Upper lobe of left lung (tissue), 6 donors: ENCODE results near the gene THBS1. TPM values are rescaled to one million over a fixed set of nuclear protein-coding genes. Genes with fewer than 3 reads are reported as not detected.

Experiments
- ATAC-seq, 2 donors: fragments of 200-7000 bp; cut with Tn5 transposase; one replicate each; pipeline ENCODE4 v1.9.1; 2022; ENCODE audit warnings: mild to moderate bottlenecking in 2 of 2, moderate library complexity in 2 of 2; ENCODE audit not compliant: low FRiP score in 2 of 2
- DNase-seq, 2 donors: peaks; one replicate each; pipeline ENCODE4 v3.0.0-alpha.2; 2019 to 2020
- H3K27ac ChIP-seq, 4 donors: fragments of 200-600 bp; sonication (generic); one replicate each; pipeline ENCODE4 v1.5.1; 2016 to 2019
- H3K27me3 ChIP-seq, 4 donors: fragments of 200-600 bp; sonication (generic); one replicate each; pipeline ENCODE4 v1.5.1; 2017 to 2019
- H3K36me3 ChIP-seq, 4 donors: fragments of 200-600 bp; sonication (generic); one replicate each; pipeline ENCODE4 v1.5.1; 2016 to 2019
- H3K4me1 ChIP-seq, 4 donors: fragments of 200-600 bp; sonication (generic); one replicate each; pipeline ENCODE4 v1.5.1; 2018 to 2019
- H3K4me3 ChIP-seq, 4 donors: fragments of 200-600 bp; sonication (generic); one replicate each; pipeline ENCODE4 v1.5.1; 2017 to 2019; ENCODE audit warnings: mild to moderate bottlenecking in 2 of 4, moderate library complexity in 1 of 4
- H3K9me3 ChIP-seq, 4 donors: fragments of 200-600 bp; sonication (generic); one replicate each; pipeline ENCODE4 v1.5.1; 2018 to 2019
- EP300 ChIP-seq, 4 donors: sonication (generic); formaldehyde crosslinking; IDR thresholded peaks; one replicate each; pipeline ENCODE4 v1.5.1; 2017; ENCODE audit warnings: antibody characterized with exemption in 4 of 4, control low read depth in 2 of 4
- POLR2A ChIP-seq, 4 donors: fragments of 450-650 bp; IDR thresholded peaks; one replicate each; pipeline ENCODE4 v1.5.1; 2016 to 2017; ENCODE audit warnings: antibody characterized with exemption in 4 of 4, mild to moderate bottlenecking in 2 of 4
- POLR2AphosphoS5 ChIP-seq, 2 donors: sonication (generic); formaldehyde crosslinking; IDR thresholded peaks; one replicate each; pipeline ENCODE4 v1.5.1; 2017; ENCODE audit warnings: antibody characterized with exemption in 2 of 2
- WGBS, 2 donors: methylation state at CpG; one replicate each; pipeline ENCODE4 v1.1.5; 2017 to 2018; 5-methylcytosine and 5-hydroxymethylcytosine counted together
- total RNA-seq, 6 donors: library from RNA; depleted of rRNA in 4 of 6; stranded (reverse); fragments of >200 nt in 4 of 6; gene quantifications; one replicate each; pipeline versions ENCODE4 v1.1.0 to v1.2.1, GENCODE V29; 2016 to 2021
- TF ChIP-seq, protein P1 (sequence below), 6 experiments: fragments of 450-650 bp in 4 of 6; fragments of 200-600 bp in 2 of 6; sonication (generic) in 2 of 6; IDR thresholded peaks; one replicate each; pipeline ENCODE4 v1.5.1; 2016 to 2019; ENCODE audit warnings: antibody characterized with exemption in 6 of 6
- donor health status: DM: no; HTN: no; CAD: no; lungs with moderate emphysema.
- donor health status: DM: no; HTN: yes; CAD: no; lungs with severe emphysema.

THBS1 gene
- total RNA-seq, 6 donors from 2014 or later, result 405 to 497 (median 457) TPM

- H3K4me1 ChIP-seq, result peaks cover 0 to 4% (median 0%) of the 10 kb centered on the region in 4 donors
- ATAC-seq (no peak), DNase-seq (no peak)
- H3K4me3 ChIP-seq, result no peak overlapping the region
- WGBS, 2 donors, result 92 to 93% methylated on average over 1 of the region's 1 CpG
- no peak overlapping the region for H3K27ac ChIP-seq
- H3K36me3 ChIP-seq, result no peaks in the 10 kb centered on the region
- H3K27me3 ChIP-seq, result no peaks in the 10 kb centered on the region
- no peaks in the 10 kb centered on the region for H3K9me3 ChIP-seq
- TF ChIP-seq POLR2A (IDR thresholded peaks at IDR 0.05) (no peak), POLR2AphosphoS5 (IDR thresholded peaks at IDR 0.05) (no peak), EP300 (IDR thresholded peaks at IDR 0.05) (no peak)
- TF ChIP-seq, protein P1, sequence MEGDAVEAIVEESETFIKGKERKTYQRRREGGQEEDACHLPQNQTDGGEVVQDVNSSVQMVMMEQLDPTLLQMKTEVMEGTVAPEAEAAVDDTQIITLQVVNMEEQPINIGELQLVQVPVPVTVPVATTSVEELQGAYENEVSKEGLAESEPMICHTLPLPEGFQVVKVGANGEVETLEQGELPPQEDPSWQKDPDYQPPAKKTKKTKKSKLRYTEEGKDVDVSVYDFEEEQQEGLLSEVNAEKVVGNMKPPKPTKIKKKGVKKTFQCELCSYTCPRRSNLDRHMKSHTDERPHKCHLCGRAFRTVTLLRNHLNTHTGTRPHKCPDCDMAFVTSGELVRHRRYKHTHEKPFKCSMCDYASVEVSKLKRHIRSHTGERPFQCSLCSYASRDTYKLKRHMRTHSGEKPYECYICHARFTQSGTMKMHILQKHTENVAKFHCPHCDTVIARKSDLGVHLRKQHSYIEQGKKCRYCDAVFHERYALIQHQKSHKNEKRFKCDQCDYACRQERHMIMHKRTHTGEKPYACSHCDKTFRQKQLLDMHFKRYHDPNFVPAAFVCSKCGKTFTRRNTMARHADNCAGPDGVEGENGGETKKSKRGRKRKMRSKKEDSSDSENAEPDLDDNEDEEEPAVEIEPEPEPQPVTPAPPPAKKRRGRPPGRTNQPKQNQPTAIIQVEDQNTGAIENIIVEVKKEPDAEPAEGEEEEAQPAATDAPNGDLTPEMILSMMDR (IDR thresholded peaks at IDR 0.05), result no peak
Measured at GRCh38 chr15:39643727-39644126, 62.8 kb downstream of the THBS1 start.

DNA sequence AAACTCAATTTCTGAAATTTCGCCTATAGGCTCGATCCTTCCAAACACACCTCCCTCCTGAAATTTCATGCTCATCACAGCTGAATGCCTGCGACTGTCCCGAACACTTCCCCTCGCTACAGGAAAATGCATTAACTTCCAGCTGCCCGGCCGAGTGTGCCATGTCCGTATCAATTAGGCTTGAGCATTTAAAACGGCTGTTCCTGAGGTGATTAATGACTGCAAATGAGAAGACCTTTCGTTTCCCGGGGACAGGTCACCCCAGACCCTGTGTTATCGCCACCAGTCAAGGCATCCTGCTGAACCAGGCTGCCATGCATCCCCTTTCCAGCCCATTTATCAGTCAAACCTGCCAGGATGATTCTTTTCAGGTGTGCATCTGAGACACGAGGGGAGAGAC lies 63.3 kb downstream of the THBS1 start:
- Histone ChIP-seq H3K4me1 (peaks cover 0 to 4% (median 0%) of the 10 kb centered on the region in 4 donors), H3K4me3 (no peak overlapping the region), H3K27ac (no peak overlapping the region), H3K9me3 (no peaks in the 10 kb centered on the region), H3K36me3 (no peaks in the 10 kb centered on the region), H3K27me3 (no peaks in the 10 kb centered on the region)
- 73 to 75% methylated on average over 13 of the region's 13 CpGs for WGBS, 2 donors
- no peak for ATAC-seq
- TF ChIP-seq, protein P1 (IDR thresholded peaks at IDR 0.05), result no peak
- TF ChIP-seq EP300 (IDR thresholded peaks at IDR 0.05), result no peak
- no peak for TF ChIP-seq POLR2A (IDR thresholded peaks at IDR 0.05)
- no peak for DNase-seq

DNA sequence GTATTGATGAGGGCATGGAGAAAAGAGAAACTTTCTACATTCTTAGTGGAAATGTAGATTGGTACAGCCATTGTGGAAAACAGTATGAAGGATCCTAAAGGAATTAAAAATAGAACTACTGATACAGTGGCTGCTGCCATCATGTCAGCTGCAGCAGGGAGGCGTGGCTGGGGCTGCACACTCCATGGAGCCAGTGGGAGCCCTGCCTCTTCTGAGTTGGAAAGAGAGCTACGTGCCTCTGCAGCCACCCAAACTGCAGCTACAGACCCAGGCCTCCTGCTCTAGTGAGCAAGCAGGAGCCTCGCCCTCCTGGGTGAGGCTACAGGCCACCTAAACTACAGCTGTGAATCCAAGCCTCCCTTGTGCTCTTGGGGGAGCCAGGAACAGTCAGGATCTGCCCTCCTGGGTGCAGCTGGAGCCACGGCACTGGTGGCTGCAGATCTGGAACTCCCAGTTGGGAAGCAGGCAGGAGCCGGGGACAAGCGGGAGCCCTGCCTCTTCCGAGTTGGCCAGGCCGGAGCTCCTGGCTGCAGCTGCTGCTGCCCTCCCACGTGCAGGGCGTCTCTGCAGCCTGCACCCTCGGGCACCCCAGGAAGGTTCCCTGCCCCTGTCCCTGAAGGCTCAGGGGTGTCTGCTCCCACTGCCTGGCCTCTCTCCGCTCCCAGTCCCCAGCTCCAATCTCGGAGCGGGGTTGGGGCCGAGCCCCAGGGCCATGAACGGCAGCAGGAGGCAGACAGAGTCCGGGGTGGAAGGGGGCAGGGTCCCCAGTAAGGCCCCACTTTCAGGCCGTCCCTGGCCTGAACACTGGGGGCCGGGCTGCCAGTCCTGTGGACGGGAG lies 64.5 kb downstream of the THBS1 start:
- ATAC-seq, result peak in 1 of 2 donors; percentile 62
- 92 to 98% methylated on average over 4 to 11 of the region's 20 CpGs for WGBS, 2 donors
- no peak overlapping the region for H3K27ac ChIP-seq

DNA sequence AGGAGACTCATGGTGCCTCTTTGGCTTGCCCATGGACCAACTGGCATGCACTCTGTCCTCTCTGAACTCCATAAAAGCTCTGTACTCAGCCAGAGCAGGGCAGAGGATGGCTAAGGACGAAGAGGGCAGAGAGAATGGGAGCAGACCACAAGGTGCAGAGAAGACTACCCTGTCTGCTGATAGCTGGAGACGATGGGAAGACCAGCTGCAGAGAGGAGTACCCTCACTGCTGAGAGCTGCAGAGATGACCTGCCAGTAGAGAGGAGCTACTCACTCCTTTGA lies 65.0 kb downstream of the THBS1 start:
- Histone ChIP-seq H3K27ac (no peak overlapping the region), H3K9me3 (no peaks in the 10 kb centered on the region), H3K36me3 (no peaks in the 10 kb centered on the region), H3K4me3 (no peak overlapping the region), H3K4me1 (peaks cover 0 to 7% (median 0%) of the 10 kb centered on the region in 4 donors), H3K27me3 (no peaks in the 10 kb centered on the region)
- DNase-seq, result no peak
- WGBS, 2 donors, result 90% methylated on average over 2 of the region's 2 CpGs
- no peak for ATAC-seq
- no peak for TF ChIP-seq POLR2A (IDR thresholded peaks at IDR 0.05)
- TF ChIP-seq, protein P1 (IDR thresholded peaks at IDR 0.05), result no peak
- no peak for TF ChIP-seq EP300 (IDR thresholded peaks at IDR 0.05)
- no peak for TF ChIP-seq POLR2AphosphoS5 (IDR thresholded peaks at IDR 0.05)

More for the DNA sequence above, 64.5 kb downstream of the THBS1 start:
- TF ChIP-seq, protein P1 (IDR thresholded peaks at IDR 0.05), result no peak
- TF ChIP-seq EP300 (IDR thresholded peaks at IDR 0.05), result no peak
- no peak for TF ChIP-seq POLR2A (IDR thresholded peaks at IDR 0.05)
- TF ChIP-seq POLR2AphosphoS5 (IDR thresholded peaks at IDR 0.05), result no peak
- Histone ChIP-seq H3K4me1 (peaks cover 0 to 7% (median 0%) of the 10 kb centered on the region in 4 donors), H3K27me3 (no peaks in the 10 kb centered on the region), H3K9me3 (no peaks in the 10 kb centered on the region), H3K4me3 (no peak overlapping the region), H3K36me3 (no peaks in the 10 kb centered on the region)
- peak in 1 of 2 donors; percentile 57 for DNase-seq

DNA sequence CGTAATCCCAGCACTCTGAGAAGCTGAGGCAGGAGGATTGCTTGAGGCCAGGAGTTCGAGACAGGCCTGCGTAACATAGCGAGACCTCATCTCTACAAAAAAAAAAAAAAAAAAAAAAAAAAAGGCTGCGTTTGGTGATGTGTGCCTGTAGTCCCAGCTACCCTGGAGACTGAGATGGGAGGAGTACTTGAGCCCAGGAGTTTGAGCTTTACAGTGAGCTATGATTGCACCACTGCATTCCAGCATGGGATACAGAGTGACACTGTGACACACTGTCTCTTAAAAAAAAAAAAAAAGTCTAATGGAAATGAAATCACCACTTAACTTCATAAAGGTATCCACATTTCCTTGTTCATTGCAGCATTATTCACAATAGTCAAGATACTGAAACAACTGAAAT lies 65.5 kb downstream of the THBS1 start:
- ATAC-seq, result no peak
- Histone ChIP-seq H3K4me1 (peaks cover 0 to 7% (median 0%) of the 10 kb centered on the region in 4 donors), H3K4me3 (no peak overlapping the region), H3K27ac (no peak overlapping the region), H3K36me3 (no peaks in the 10 kb centered on the region), H3K9me3 (no peaks in the 10 kb centered on the region), H3K27me3 (no peaks in the 10 kb centered on the region)
- TF ChIP-seq POLR2A (IDR thresholded peaks at IDR 0.05) (no peak), EP300 (IDR thresholded peaks at IDR 0.05) (no peak), POLR2AphosphoS5 (IDR thresholded peaks at IDR 0.05) (no peak)
- TF ChIP-seq, protein P1 (IDR thresholded peaks at IDR 0.05), result no peak
- DNase-seq, result no peak
- WGBS, 2 donors, result 94 to 100% methylated on average over 5 of the region's 5 CpGs
